GM10248 (cell line): Measurements from ENCODE around the gene SHISAL1.
"Not testable (repeated sequence)": the region's sequence is repeated elsewhere in the genome, so short reads cannot be mapped to it uniquely, and the experiment has no call there.

Experiments used
- CTCF ChIA-PET: fragments of 300-600 bp; sonication (Branson Sonifier 250); formaldehyde crosslinking; extraction: SDS; loops from one replicate; lab custom pipeline; 2021; ENCODE audit warnings: antibody characterized with exemption; lab: Yijun Ruan, JAX
- POLR2A ChIA-PET: fragments of 350-650 bp; sonication (Branson Sonifier 250); formaldehyde crosslinking; extraction: SDS; loops from one replicate; lab custom pipeline; 2020; ENCODE audit warnings: antibody characterized with exemption; lab: Yijun Ruan, JAX
- DNase-seq: peaks from one replicate; pipeline ENCODE4 v3.0.0; 2012; ENCODE audit errors: extremely low spot score
- TF ChIP-seq, protein P1 (sequence below): IDR thresholded peaks from 2 replicates; pipeline ENCODE4 v1.5.1; 2012; ENCODE audit warnings: mild to moderate bottlenecking, low read depth; ENCODE audit errors: extremely low read depth, missing control alignments, control extremely low read depth

Gene SHISAL1

GRCh38 chr22:44305455-44305854 is 7.3 kb downstream of the SHISAL1 start:
- TF ChIP-seq, protein P1, sequence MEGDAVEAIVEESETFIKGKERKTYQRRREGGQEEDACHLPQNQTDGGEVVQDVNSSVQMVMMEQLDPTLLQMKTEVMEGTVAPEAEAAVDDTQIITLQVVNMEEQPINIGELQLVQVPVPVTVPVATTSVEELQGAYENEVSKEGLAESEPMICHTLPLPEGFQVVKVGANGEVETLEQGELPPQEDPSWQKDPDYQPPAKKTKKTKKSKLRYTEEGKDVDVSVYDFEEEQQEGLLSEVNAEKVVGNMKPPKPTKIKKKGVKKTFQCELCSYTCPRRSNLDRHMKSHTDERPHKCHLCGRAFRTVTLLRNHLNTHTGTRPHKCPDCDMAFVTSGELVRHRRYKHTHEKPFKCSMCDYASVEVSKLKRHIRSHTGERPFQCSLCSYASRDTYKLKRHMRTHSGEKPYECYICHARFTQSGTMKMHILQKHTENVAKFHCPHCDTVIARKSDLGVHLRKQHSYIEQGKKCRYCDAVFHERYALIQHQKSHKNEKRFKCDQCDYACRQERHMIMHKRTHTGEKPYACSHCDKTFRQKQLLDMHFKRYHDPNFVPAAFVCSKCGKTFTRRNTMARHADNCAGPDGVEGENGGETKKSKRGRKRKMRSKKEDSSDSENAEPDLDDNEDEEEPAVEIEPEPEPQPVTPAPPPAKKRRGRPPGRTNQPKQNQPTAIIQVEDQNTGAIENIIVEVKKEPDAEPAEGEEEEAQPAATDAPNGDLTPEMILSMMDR, result no peak
- no peak for DNase-seq
- ChIA-PET POLR2A (no interaction called here), CTCF (interaction anchor here (1.3 kb wide), 1 partner anchor 23 kb away, joined by 3 read pairs; no protein-coding TSS in a partner anchor)

- no peak for DNase-seq
- POLR2A ChIA-PET, result no interaction called here
- CTCF ChIA-PET, result interaction anchor here (1.3 kb wide), 1 partner anchor 22 kb away, joined by 3 read pairs; no protein-coding TSS in a partner anchor
- TF ChIP-seq, protein P1, result no peak
Measured at GRCh38 chr22:44304911-44305310, 7.8 kb downstream of the SHISAL1 start.

GRCh38 chr22:44304354-44304753 is 8.4 kb downstream of the SHISAL1 start:
- POLR2A ChIA-PET, result no interaction called here
- CTCF ChIA-PET, result interaction anchor here (1.3 kb wide), 1 partner anchor 21 kb away, joined by 3 read pairs; no protein-coding TSS in a partner anchor
- TF ChIP-seq, protein P1, result no peak
- no peak for DNase-seq

DNA sequence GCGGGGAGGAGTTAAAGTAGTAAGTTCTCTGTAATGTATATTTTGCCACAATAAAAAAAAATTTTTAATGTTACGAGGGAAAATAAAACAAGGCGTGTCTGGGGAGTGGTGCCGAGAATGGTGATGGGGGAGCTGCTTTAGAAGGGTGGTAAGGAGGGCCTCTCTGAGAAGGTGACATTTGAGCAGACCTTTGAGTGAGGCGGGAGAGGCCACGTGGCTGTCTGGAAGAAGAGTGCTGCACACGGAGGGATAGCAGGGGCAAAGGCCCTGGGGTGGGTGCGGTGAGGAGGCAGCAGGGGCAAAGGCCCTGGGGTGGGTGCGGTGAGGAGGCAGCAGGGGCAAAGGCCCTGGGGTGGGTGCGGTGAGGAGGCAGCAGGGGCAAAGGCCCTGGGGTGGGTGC is 10.4 kb downstream of the SHISAL1 start:
- DNase-seq, CTCF ChIA-PET, POLR2A ChIA-PET: not testable (repeated sequence)

DNA sequence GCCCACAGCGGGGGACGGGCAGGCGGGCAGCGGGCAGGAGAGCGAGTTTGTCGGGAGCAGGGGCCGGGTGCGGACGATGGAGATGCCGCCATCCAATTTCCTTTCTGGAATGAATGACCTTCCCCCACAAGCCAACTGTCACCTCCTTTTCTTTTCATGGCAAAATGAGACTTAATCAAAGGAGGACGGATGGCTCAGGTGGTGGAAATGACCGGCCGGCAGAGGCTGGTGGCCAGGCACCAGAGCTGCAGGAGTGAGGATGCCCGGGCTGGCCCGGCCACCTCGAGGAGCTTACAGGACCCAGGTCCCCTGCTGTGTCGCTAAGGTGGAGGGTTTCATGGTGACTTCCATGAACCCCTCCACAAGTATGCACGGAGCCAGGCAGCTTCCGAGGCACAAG is 11.7 kb downstream of the SHISAL1 start:
- TF ChIP-seq, protein P1, result no peak
- CTCF ChIA-PET, result interaction anchor here (1.5 kb wide), 1 partner anchor 10 kb away, joined by 3 read pairs; no protein-coding TSS in a partner anchor
- DNase-seq, result no peak
- POLR2A ChIA-PET, result no interaction called here

DNA sequence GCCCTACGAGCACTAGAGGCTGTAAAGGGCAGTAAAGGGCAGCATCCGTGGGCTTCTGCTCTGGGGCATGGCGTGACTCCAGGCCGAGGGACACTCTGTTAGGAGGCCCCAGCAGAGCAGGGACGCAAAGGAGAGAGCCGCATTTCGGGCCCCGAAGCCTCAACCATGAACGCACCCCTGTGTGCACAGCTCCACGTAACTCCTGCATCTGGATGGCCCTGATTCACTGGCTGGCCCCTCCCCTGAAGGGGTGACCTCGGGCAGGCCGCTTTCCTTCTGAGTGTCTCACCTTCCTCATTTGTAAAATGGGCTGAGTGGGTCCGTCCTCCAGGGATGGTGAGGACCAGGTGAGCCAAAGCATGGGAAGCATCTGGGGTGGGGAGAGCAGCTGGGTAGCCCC is 13.6 kb downstream of the SHISAL1 start:
- CTCF ChIA-PET, result no interaction called here
- POLR2A ChIA-PET, result no interaction called here
- DNase-seq, result no peak
- TF ChIP-seq, protein P1, result no peak

GRCh38 chr22:44298406-44299091 is 14.2 kb downstream of the SHISAL1 start:
- CTCF ChIA-PET, result no interaction called here
- POLR2A ChIA-PET, result no interaction called here
- no peak for DNase-seq
- TF ChIP-seq, protein P1, result no peak
